Measurements from ENCODE around the gene CFAP100. TPM values are rescaled to one million over a fixed set of nuclear protein-coding genes. Genes with fewer than 3 reads are reported as not detected.
A peak's percentile ranks its signal among the peaks of the same experiment; 100 is the strongest.

Gene CFAP100
- total and polyA plus RNA-seq, 12 donors = not detected

- Histone ChIP-seq H3K4me1 (peaks cover 0 to 12% (median 0%) of the 10 kb centered on the region in 9 donors), H3K27ac (no peak overlapping the region), H3K9me3 (no peaks in the 10 kb centered on the region), H3K27me3 (no peaks in the 10 kb centered on the region), H3K4me3 (no peak overlapping the region), H3K36me3 (peaks cover 0 to 100% (median 52%) of the 10 kb centered on the region in 9 donors)
- intact Hi-C loops (cut with DNase I) = no loop called here
- 69 to 76% methylated on average over 4 of the region's 4 CpGs for WGBS, 2 donors
- ATAC-seq = peak in 5 of 8 donors; percentile 25 to 56 (median 47)
- no peak for DNase-seq
- no peak for TF ChIP-seq CTCF (IDR thresholded peaks at IDR 0.05)
Measured at GRCh38 chr3:126456211-126456610, 61.5 kb downstream of the CFAP100 start.

- Histone ChIP-seq H3K27me3 (no peaks in the 10 kb centered on the region), H3K4me1 (peaks cover 0 to 19% (median 0%) of the 10 kb centered on the region in 9 donors), H3K4me3 (no peak overlapping the region), H3K9me3 (no peaks in the 10 kb centered on the region), H3K27ac (no peak overlapping the region), H3K36me3 (peaks cover 0 to 100% (median 50%) of the 10 kb centered on the region in 9 donors)
- intact Hi-C loops (cut with DNase I) = no loop called here
- DNase-seq (no peak), ATAC-seq (peak in 1 of 8 donors; percentile 13)
- no peak for TF ChIP-seq CTCF (IDR thresholded peaks at IDR 0.05)
- WGBS, 2 donors = 84 to 90% methylated on average over 12 of the region's 12 CpGs
Measured at GRCh38 chr3:126456766-126457388, 62.2 kb downstream of the CFAP100 start.

- WGBS, 2 donors = 87 to 89% methylated on average over 7 of the region's 7 CpGs
- H3K36me3 ChIP-seq = peaks cover 0 to 100% (median 56%) of the 10 kb centered on the region in 9 donors
- H3K4me1 ChIP-seq = peaks cover 0 to 31% (median 9%) of the 10 kb centered on the region in 9 donors
- ATAC-seq = no peak
- no peaks in the 10 kb centered on the region for H3K27me3 ChIP-seq
- TF ChIP-seq CTCF (IDR thresholded peaks at IDR 0.05) = no peak
- no peak overlapping the region for H3K4me3 ChIP-seq
- no peak overlapping the region for H3K27ac ChIP-seq
- H3K9me3 ChIP-seq = no peaks in the 10 kb centered on the region
- DNase-seq = no peak
- intact Hi-C loops (cut with DNase I) = no loop called here
Measured at GRCh38 chr3:126459111-126459762, 64.5 kb downstream of the CFAP100 start.

- Histone ChIP-seq H3K9me3 (no peaks in the 10 kb centered on the region), H3K4me1 (peaks cover 0 to 34% (median 9%) of the 10 kb centered on the region in 9 donors), H3K27me3 (no peaks in the 10 kb centered on the region), H3K36me3 (peaks cover 0 to 100% (median 58%) of the 10 kb centered on the region in 9 donors), H3K27ac (no peak overlapping the region), H3K4me3 (no peak overlapping the region)
- ATAC-seq (no peak), DNase-seq (no peak)
- intact Hi-C loops (cut with DNase I) = loop anchor here in 2 of 10 donors (10.0 kb wide), 2 partner anchors 65 to 205 kb away; partner anchors contain the start of gene CFAP100 (in 1 of the 2)
- TF ChIP-seq CTCF (IDR thresholded peaks at IDR 0.05) = no peak
- WGBS, 2 donors = 89 to 93% methylated on average over 9 of the region's 9 CpGs
Measured at GRCh38 chr3:126459763-126460127, 65.0 kb downstream of the CFAP100 start.
